ENCODE measurements around the gene ADAMTS7.

GRCh38 chr15:78850352-78850751 is 39.1 kb upstream of the ADAMTS7 start:
- TF ChIP-seq CTCF (IDR thresholded peaks at IDR 0.05 in 2 of 3, conservative IDR thresholded peaks at IDR 0.05 in 1 of 3; ENCODE audit: borderline replicate concordance in 1 of 3, insufficient read depth in 1 of 3, low read depth in 2 of 3, low read length in 2 of 3) (no peak), CEBPB (IDR thresholded peaks at IDR 0.05; ENCODE audit: low read depth) (no peak), RAD21 (IDR thresholded peaks at IDR 0.05; ENCODE audit: low read depth) (no peak), POLR2A (IDR thresholded peaks at IDR 0.05; ENCODE audit: borderline replicate concordance, extremely low read depth, insufficient read depth, insufficient read length) (no peak)

Measured in HCT116 (cell line).